ENCODE measurements around the gene DDX43.
"Not testable (repeated sequence)": the region's sequence is repeated elsewhere in the genome, so short reads cannot be mapped to it uniquely, and the experiment has no call there.

DDX43 gene

GRCh38 chr6:73389854-73390253, 4.8 kb upstream of the DDX43 start:
- no peak for DNase-seq

DNA sequence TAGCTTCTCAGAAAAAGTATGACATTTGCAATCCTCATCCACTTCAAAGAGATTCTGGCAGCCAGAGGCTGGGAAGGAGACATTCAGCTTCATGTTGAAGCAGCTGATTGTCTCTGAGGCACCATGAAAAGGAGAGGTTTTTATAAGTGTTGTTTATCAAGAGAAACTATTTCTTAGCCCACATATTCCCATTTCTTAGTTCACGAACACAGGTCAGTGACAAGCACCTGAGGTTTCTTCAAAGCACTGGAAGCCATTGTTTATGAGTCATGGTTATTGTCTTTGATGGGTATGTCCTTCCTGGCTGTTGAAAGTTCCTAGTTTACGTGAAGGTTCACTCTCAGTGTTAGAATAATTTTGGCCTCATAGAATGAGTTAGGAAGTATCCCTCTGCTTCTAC, 3.0 kb upstream of the DDX43 start:
- no peak for DNase-seq

- DNase-seq = not testable (repeated sequence)
Measured at GRCh38 chr6:73392188-73392587, 2.4 kb upstream of the DDX43 start.

GRCh38 chr6:73393278-73393677, 1.4 kb upstream of the DDX43 start:
- no peak for DNase-seq

GRCh38 chr6:73395875-73396274, 1.2 kb downstream of the DDX43 start:
- DNase-seq = no peak

GRCh38 chr6:73400656-73401055, 6.0 kb downstream of the DDX43 start:
- no peak for DNase-seq

DNA sequence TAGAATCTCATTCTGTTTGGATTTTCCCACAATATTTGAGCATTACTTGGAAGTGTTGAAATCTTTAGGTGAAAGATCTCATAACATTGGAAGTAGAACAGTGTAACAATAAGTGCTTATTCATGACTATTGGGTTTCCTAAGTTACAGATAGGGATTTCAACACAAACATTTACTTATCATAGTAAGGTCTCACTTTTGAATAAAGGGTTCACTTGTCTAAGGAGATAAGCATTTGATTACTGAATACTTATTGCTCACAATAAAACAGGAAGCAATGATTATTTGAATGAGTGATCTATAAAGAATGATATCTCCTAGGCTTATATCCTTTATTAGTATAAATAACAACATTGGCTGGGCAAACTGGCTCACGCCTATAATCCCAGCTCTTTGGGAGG, 14.8 kb downstream of the DDX43 start:
- DNase-seq = no peak

- no peak for DNase-seq
Measured at GRCh38 chr6:73413102-73413501, 18.5 kb downstream of the DDX43 start.

DNA sequence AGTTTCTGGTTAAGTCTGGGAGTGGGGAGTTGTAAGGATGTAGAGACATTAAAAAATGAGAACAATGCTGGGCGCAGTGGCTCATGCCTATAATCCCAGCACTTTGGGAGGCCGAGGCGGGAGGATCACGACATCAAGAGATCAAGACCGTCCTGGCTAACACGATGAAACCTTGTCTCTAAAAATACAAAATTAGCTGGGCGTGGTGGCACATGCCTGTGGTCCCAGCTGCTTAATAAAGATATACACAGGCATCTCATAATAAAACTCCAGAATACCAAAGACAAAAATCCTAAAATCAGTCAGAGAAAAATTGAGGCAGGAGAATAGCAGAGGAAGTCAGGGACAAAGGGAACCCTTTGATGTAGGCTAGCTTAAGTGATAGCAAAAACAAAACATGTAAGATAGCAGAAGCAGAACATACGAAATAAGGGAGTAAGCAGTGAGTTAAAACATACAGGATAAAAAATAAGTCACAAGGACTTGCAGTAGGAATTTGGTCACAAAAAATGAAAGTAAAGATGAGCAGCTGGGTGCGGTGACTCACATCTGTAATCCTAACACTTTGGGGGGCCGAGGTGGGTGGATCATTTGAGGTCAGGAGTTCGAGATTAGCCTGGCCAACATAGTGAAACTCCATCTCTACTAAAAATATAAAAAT, 23.6 kb downstream of the DDX43 start:
- no peak for DNase-seq

GRCh38 chr6:73421534-73421933, 26.9 kb downstream of the DDX43 start:
- no peak for DNase-seq

GRCh38 chr6:73435236-73435635, 40.6 kb downstream of the DDX43 start:
- no peak for DNase-seq

DNA sequence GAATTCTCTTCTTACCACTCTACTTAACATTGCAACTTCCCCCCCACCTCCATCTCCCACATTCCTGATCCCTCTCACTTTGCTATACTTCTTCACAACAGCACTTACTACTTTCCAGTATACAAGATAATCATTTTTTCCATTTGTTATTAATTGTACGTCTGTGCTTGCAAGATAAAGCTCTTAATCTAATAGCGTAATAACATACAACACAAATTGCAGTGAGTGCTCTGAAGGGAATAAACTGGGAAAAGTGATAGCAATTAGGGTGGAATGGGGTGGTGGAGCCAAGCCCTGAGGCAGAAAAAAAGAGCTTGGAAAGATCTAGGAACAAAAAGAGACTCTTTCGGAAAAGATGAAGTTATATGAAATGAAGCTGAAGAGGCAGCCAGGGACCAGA, 48.9 kb downstream of the DDX43 start:
- no peak for DNase-seq

GRCh38 chr6:73451223-73452106, 56.8 kb downstream of the DDX43 start:
- DNase-seq = peak; percentile 25

DNA sequence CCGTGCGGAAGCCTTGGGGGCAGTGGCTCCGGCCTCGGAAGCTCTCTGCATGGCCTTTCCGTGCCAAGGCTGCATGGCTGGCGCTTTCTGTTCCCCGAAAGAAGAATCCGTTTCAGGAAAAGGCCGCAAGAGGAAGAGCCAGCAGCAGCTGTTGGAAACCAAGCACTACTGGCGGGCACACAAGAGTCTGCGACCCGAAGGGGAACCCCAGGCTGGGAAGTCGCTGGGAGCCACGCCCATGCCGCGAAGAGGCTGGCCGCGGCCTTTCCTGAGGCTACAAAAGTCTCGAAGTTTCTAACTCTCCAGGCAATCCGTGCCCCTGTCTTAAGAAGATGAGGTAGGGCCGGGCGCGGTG, 57.5 kb downstream of the DDX43 start, which contains the start of gene CGAS:
Gene CGAS (minus strand): TSS at position 191 of the 355 bp plus-strand sequence. CDS start 116 bp downstream, at position 75.
- peak; percentile 57 for DNase-seq

- DNase-seq = no peak
Measured at GRCh38 chr6:73455865-73456629, 61.4 kb downstream of the DDX43 start.

- not testable (repeated sequence) for DNase-seq
Measured at GRCh38 chr6:73459474-73459873, 64.8 kb downstream of the DDX43 start.

GRCh38 chr6:73460056-73460455, 65.4 kb downstream of the DDX43 start:
- no peak for DNase-seq

GRCh38 chr6:73461537-73462350, 67.1 kb downstream of the DDX43 start, which contains the start of gene MTO1:
TSS of gene MTO1 (plus strand) at chr6:73461737. CDS start at chr6:73461855, 118 bp downstream.
- peak; percentile 81 for DNase-seq
